SK-N-SH treated with all-trans-retinoic acid at 6 μM for 48 hours (cell line): ENCODE measurements around the gene MTF2.
A peak's percentile ranks its signal among the peaks of the same experiment; 100 is the strongest.
"Not testable (repeated sequence)": the region's sequence is repeated elsewhere in the genome, so short reads cannot be mapped to it uniquely, and the experiment has no call there.

Experiments
- ATAC-seq: fragments of 200-7000 bp; cut with Tn5 transposase; 3 replicates; pipeline ENCODE4 v1.9.1; 2020; ENCODE audit warnings: mild to moderate bottlenecking, moderate library complexity
- BACH2 ChIP-seq: fragments of 250-450 bp; sonication (Bioruptor Pico); IDR thresholded peaks from 2 replicates; pipeline ENCODE4 v1.9.0; 2021; ENCODE audit warnings: mild to moderate bottlenecking, borderline replicate concordance
- CSDC2 ChIP-seq: fragments of 250-450 bp; sonication (Bioruptor Pico); IDR thresholded peaks from 2 replicates; pipeline ENCODE4 v1.5.0; 2020; ENCODE audit warnings: mild to moderate bottlenecking, moderate library complexity
- ESRRG ChIP-seq: fragments of 250-450 bp; sonication (Bioruptor Pico); IDR thresholded peaks from 2 replicates; pipeline ENCODE4 v1.6.1; 2021; ENCODE audit warnings: mild to moderate bottlenecking
- GLIS3 ChIP-seq: fragments of 250-450 bp; sonication (Bioruptor Pico); IDR thresholded peaks from 2 replicates; pipeline ENCODE4 v1.5.0; 2020; ENCODE audit warnings: mild to moderate bottlenecking, moderate library complexity
- ISL1 ChIP-seq: fragments of 250-450 bp; sonication (Bioruptor Pico); IDR thresholded peaks from 2 replicates; pipeline ENCODE4 v2.1.2; 2022; ENCODE audit warnings: mild to moderate bottlenecking, moderate library complexity
- OSR1 ChIP-seq: fragments of 250-450 bp; sonication (Bioruptor Pico); IDR thresholded peaks from 2 replicates; pipeline ENCODE4 v1.8.0; 2022; ENCODE audit warnings: moderate library complexity, mild to moderate bottlenecking, inconsistent platforms
- PPARA ChIP-seq: fragments of 250-450 bp; sonication (Bioruptor Pico); IDR thresholded peaks from 2 replicates; pipeline ENCODE4 v1.5.0; 2020; ENCODE audit warnings: mild to moderate bottlenecking, borderline replicate concordance
- RARB ChIP-seq: fragments of 250-450 bp; sonication (Bioruptor Pico); IDR thresholded peaks from 2 replicates; pipeline ENCODE4 v1.8.0; 2021; ENCODE audit warnings: mild to moderate bottlenecking, moderate library complexity
- TCF4 ChIP-seq: fragments of 250-450 bp; sonication (Bioruptor Pico); IDR thresholded peaks from 2 replicates; pipeline ENCODE4 v1.8.0; 2021; ENCODE audit warnings: mild to moderate bottlenecking, moderate library complexity, borderline replicate concordance
- ZC3H10 ChIP-seq: fragments of 250-450 bp; sonication (Bioruptor Pico); IDR thresholded peaks from 2 replicates; pipeline ENCODE4 v1.5.1; 2021; ENCODE audit warnings: mild to moderate bottlenecking, moderate library complexity
- ZNF8 ChIP-seq: fragments of 450-650 bp; formaldehyde crosslinking; IDR thresholded peaks from 2 replicates; pipeline ENCODE4 v1.5.0; 2020; ENCODE audit warnings: mild to moderate bottlenecking, moderate library complexity
- TF ChIP-seq, protein P1 (sequence below): fragments of 250-450 bp; sonication (Bioruptor Pico); IDR thresholded peaks from 2 replicates; pipeline ENCODE4 v1.8.0; 2021; ENCODE audit warnings: low read depth, mild to moderate bottlenecking, moderate library complexity, borderline replicate concordance
- TF ChIP-seq, protein P2 (sequence below): fragments of 250-450 bp; sonication (Bioruptor Pico); IDR thresholded peaks from 2 replicates; pipeline ENCODE4 v1.5.0; 2020; ENCODE audit warnings: mild to moderate bottlenecking, moderate library complexity
- TF ChIP-seq, protein P3 (sequence below): fragments of 250-450 bp; sonication (Bioruptor Pico); IDR thresholded peaks from 2 replicates; pipeline ENCODE4 v1.8.0; 2020; ENCODE audit warnings: mild to moderate bottlenecking, moderate library complexity, borderline replicate concordance

Gene MTF2

DNA sequence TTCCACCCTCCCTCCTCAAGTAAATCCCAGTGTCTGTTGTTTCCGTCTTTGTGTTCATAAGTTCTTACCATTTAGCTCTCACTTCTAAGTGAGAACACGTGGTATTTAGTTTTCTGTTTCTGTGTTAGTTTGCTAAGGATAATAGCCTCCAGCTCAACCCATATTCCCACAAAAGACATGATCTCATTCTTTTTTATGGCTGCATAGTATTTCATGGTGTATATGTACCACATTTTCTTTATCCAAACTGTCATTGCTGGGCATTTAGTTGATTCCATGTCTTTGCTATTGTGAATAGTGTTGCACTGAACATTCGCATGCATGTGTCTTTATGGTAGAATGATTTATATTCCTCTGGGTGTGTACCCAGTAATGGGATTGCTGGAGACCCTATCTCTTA, 95.6 kb downstream of the MTF2 start:
- peak; percentile 86 for TF ChIP-seq ZNF8 (CRISPR knock-in tag)
- not testable (repeated sequence) for ATAC-seq

DNA sequence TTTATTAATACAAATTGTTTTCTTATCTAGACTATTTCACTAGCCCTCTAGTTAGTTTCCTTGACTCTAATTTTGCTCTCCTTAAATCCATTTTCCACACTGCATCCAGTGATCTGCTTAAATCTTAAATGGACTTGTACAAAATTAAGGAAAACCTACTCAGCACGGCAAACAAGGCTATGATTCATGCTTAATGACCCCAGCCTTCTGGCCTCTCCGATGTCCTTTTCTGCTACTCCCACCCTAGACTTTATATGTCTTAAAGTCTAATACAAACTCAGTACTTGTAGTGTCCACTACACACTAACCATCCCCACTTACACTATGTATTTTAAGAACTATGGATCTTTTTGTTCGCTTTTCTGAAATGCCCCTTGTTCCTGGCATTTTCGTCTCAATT, 98.9 kb downstream of the MTF2 start:
- no peak for ATAC-seq

DNA sequence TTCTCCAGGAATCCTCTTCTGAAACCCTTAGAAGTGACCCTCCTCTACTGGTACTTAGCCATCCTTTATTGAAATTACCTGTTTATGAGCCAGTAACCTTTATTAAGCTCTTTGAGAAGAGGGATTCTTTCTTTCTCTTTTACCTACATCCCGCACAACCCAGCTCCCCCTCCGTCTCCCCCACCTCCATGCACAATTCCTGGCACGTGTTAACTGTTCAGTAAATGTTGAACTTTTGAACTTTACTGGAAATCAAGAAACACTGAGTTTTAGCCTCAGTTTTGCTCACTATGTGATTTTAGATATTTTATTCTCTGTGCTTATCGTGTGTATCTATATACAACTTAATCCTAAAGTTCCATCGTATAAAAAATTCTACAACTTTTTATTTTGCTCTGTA, 99.3 kb downstream of the MTF2 start:
- TF ChIP-seq OSR1 (CRISPR knock-in tag) = no peak
- no peak for TF ChIP-seq RARB (CRISPR knock-in tag)
- no peak for TF ChIP-seq TCF4
- no peak for TF ChIP-seq BACH2 (CRISPR knock-in tag)
- TF ChIP-seq CSDC2 (CRISPR knock-in tag) = no peak
- TF ChIP-seq, all 23 proteins: peak for 0
- ATAC-seq = no peak

More for the DNA sequence above, 98.9 kb downstream of the MTF2 start:
- no peak for TF ChIP-seq GLIS3 (CRISPR knock-in tag)
- TF ChIP-seq, protein P1, sequence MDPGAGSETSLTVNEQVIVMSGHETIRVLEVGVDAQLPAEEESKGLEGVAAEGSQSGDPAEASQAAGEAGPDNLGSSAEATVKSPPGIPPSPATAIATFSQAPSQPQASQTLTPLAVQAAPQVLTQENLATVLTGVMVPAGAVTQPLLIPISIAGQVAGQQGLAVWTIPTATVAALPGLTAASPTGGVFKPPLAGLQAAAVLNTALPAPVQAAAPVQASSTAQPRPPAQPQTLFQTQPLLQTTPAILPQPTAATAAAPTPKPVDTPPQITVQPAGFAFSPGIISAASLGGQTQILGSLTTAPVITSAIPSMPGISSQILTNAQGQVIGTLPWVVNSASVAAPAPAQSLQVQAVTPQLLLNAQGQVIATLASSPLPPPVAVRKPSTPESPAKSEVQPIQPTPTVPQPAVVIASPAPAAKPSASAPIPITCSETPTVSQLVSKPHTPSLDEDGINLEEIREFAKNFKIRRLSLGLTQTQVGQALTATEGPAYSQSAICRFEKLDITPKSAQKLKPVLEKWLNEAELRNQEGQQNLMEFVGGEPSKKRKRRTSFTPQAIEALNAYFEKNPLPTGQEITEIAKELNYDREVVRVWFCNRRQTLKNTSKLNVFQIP = no peak
- TF ChIP-seq, protein P2, sequence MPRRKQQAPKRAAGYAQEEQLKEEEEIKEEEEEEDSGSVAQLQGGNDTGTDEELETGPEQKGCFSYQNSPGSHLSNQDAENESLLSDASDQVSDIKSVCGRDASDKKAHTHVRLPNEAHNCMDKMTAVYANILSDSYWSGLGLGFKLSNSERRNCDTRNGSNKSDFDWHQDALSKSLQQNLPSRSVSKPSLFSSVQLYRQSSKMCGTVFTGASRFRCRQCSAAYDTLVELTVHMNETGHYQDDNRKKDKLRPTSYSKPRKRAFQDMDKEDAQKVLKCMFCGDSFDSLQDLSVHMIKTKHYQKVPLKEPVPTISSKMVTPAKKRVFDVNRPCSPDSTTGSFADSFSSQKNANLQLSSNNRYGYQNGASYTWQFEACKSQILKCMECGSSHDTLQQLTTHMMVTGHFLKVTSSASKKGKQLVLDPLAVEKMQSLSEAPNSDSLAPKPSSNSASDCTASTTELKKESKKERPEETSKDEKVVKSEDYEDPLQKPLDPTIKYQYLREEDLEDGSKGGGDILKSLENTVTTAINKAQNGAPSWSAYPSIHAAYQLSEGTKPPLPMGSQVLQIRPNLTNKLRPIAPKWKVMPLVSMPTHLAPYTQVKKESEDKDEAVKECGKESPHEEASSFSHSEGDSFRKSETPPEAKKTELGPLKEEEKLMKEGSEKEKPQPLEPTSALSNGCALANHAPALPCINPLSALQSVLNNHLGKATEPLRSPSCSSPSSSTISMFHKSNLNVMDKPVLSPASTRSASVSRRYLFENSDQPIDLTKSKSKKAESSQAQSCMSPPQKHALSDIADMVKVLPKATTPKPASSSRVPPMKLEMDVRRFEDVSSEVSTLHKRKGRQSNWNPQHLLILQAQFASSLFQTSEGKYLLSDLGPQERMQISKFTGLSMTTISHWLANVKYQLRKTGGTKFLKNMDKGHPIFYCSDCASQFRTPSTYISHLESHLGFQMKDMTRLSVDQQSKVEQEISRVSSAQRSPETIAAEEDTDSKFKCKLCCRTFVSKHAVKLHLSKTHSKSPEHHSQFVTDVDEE (CRISPR knock-in tag) = no peak
- TF ChIP-seq OSR1 (CRISPR knock-in tag) = no peak
- no peak for TF ChIP-seq ZC3H10 (CRISPR knock-in tag)

DNA sequence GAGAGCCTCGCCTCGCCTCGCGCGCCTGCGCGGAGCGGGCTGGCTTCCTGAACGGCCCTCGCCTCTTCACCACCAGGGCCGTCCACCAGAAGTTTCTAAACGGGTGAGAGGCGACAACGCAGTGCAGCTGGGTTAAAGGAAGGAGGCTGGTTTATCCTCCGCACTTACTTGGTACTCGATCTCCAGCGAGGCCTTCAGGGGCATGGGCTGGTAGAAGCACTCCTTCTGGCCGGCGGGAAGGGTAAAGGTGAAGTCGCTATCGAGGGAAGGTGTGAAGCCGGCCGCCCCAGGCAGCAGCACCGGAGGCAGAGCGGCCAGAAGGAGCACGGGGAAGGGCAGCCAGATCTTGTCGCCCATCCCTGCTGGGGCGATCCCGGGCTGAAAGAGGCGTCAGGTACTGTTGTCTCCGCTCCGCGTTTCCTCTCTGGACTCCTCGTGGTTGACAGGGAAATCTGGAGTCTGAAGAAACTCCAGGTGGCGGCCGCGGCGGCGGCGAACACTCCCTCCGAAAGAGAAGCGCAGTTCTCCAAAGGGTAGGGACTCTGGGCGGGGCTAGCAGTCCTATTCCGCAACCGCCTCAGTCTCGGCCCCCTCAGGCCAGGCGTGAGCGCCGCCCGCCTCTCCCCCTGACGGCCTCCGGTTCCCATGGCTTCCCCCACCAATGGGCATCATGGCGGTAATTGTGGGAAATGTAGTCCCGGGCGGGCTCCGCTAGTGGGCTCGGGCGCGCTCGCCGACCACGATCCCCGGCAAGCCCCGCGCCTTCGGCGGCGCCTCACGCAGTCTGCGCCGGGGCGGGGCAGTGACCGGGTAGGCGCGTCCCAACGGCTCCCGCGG, 101.0 kb downstream of the MTF2 start, which contains the start of gene TMED5:
Gene TMED5, minus strand, starts transcription at position 528 of the 837 bp plus-strand sequence. Its CDS starts 171 bp downstream, at position 357.
- TF ChIP-seq ISL1 (CRISPR knock-in tag) (no peak), ESRRG (CRISPR knock-in tag) (no peak), ZC3H10 (CRISPR knock-in tag) (no peak), OSR1 (CRISPR knock-in tag) (no peak), PPARA (CRISPR knock-in tag) (no peak), GLIS3 (CRISPR knock-in tag) (no peak)
- TF ChIP-seq, protein P2 (CRISPR knock-in tag) = no peak
- TF ChIP-seq, protein P3, sequence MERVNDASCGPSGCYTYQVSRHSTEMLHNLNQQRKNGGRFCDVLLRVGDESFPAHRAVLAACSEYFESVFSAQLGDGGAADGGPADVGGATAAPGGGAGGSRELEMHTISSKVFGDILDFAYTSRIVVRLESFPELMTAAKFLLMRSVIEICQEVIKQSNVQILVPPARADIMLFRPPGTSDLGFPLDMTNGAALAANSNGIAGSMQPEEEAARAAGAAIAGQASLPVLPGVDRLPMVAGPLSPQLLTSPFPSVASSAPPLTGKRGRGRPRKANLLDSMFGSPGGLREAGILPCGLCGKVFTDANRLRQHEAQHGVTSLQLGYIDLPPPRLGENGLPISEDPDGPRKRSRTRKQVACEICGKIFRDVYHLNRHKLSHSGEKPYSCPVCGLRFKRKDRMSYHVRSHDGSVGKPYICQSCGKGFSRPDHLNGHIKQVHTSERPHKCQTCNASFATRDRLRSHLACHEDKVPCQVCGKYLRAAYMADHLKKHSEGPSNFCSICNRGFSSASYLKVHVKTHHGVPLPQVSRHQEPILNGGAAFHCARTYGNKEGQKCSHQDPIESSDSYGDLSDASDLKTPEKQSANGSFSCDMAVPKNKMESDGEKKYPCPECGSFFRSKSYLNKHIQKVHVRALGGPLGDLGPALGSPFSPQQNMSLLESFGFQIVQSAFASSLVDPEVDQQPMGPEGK (CRISPR knock-in tag) = no peak
- TF ChIP-seq, all 23 proteins: peak for 0
- ATAC-seq = peak; percentile 95
